ENCODE data around the gene TOM1L1.
"Not testable (repeated sequence)": the region's sequence is repeated elsewhere in the genome, so short reads cannot be mapped to it uniquely, and the experiment has no call there.

Gene TOM1L1

DNA sequence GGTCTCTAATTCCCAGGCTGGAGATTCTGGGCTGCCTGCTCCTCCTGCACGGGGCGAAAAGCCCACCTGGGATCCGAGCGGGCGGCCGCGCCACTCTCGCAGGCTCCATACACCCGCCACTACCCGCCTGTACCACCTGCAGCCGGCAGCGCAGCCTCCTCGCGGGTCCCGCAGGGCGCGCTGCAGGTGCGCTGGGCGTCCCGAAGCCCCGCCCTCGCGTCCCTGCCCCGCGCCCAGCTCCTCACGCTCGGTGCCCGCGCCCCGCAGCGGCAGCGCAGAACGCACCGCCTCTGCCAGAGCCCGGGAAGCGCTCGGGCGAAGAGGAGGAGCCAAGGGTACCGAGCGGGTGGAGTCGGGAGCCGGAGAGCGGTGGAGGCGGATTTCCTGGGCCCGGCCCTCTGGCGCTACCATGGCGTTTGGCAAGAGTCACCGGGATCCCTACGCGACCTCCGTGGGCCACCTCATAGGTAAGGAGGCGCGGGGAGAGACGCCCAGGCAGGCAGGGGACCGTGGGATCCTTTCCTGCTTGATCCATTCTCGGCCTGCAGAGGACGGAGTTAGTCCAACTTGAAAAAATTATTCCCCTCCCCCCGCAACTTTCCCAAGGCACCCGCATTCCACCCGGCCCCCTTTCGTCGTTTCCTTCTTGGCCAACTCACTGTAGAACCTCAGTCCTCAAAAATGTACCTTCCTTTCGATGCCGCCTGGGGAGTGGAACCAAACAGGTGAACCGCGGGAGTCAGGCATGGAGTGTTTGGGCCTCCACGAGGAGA, at the start of gene TOM1L1:
TSS of gene TOM1L1 (plus strand) at position 396 of the 773 bp plus-strand sequence. CDS start at position 410, 14 bp downstream.
- DNase-seq (ENCODE audit: low read depth in 2 of 3, low spot score in 2 of 3) = peak in 1 of 3 experiments; percentile 2

DNA sequence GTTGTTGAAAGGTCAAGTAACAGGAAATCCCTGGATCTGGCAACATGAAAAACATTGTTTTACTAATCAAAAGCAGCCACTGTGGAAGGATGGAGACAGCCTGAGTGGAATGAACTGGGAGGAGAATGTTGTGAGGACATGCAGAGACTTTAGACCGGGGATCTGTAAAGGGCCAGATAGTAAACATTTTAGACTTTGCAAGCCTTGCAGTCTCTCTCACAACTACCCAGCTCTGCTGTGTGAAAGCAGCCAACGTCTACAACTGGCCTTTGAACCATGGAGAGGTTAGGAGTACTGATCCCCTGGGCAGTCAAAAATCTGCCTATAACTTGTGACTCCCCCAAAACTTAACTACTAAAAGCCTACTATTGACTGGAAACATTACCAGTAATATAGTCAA, 41.5 kb upstream of the TOM1L1 start:
- DNase-seq (ENCODE audit: low read depth in 2 of 3, low spot score in 2 of 3) = no peak

DNA sequence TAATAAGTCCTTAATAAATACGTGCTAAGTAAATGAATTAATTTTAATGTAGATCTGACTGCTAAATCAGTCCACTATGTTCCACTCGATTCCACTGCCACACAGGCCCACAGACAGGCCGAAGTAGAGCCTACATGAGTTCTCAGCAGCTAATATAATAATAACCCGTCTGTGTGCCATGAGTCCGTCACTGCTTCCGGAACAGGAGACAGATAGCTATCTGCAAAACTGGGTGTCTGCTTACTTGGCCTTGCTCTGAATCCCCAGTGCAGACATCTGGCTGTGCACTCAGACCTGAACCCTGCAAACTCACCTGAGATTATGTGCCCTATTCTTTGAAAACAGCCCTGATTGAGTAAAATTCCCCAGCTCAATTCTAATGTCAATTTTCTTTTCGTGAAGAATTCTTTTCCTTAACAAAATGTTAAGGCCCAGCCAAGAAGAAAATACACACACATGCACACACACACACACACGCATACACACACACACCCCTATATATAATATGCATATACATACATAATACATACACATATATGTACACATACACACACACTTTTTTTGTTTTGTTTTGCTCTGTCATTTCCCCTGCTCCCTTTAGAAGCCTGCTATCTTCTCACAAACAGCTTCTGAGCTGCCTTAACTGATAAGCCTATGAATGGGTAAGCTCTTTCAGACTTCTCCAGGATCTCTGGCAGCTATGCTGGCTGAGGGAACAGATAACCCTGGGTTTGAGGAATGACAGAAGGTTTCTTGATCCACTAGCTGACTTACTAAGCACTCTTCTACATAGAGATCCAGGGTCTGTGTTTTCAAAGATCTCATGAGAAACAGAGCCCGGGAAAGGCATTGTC, 39.8 kb upstream of the TOM1L1 start:
- no peak for DNase-seq (ENCODE audit: low read depth in 2 of 3, low spot score in 2 of 3)

DNA sequence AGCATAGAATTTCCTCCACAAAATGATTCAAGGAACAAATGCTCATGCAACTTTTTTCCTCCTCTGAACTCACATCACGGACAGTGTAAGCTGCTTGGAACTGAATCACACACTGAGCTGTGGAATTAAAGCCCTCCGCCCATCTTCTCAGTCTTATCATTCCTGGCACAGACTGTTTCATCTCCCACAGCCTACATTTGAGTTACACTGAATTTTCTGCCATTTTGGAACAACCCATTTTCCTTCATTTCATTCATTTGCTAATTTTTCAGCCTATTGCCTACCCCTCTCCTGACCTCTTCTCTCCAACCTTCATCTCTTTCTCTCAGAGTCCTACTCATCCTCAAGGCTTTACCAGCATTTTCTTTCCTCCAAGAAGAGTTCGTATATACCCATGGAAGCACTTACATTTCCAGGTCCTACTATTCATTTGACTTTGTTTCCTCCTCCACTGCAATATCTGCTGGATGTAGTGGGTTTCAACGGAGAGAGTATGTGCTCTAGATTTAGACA, 39.1 kb upstream of the TOM1L1 start:
- no peak for DNase-seq (ENCODE audit: low read depth in 2 of 3, low spot score in 2 of 3)

DNA sequence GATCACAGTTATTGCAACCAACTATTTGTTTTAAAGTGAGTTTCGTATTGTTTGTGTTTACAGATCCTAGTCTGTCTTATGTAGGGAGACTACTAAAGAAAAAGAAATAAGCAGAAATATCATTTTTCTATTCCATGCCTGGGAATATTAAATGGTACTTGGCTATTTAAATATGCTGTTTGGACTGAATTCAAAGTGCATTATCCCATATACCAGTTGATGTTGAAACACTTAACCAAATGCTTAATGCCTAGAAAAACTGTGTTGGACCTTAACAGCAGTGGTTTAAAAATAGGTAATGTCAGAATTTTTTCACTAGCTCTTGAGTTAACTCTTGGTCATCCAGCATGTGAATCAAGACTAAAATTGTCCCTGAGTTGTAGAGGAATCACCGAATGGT, 37.5 kb upstream of the TOM1L1 start:
- no peak for DNase-seq (ENCODE audit: low read depth in 2 of 3, low spot score in 2 of 3)

DNA sequence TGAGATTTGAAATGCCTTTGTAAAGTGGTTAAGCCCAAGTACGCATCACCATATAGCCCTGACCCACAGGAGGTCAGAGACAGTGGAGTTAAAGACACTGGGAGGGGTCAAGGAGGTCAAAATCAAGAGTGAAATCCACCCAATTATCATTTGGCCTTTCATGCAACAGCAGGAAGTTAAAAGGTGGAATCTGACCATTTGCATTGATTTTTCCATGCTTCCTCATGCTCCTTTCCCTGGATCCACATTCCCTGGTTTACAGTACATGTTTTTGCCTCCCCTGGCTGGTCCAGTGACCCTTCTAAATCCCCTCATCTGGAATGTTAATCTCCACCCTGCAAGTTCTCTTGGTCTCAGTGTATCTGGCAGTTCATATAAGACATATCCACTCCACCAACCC, 36.6 kb upstream of the TOM1L1 start:
- DNase-seq (ENCODE audit: low read depth in 2 of 3, low spot score in 2 of 3) = no peak

DNA sequence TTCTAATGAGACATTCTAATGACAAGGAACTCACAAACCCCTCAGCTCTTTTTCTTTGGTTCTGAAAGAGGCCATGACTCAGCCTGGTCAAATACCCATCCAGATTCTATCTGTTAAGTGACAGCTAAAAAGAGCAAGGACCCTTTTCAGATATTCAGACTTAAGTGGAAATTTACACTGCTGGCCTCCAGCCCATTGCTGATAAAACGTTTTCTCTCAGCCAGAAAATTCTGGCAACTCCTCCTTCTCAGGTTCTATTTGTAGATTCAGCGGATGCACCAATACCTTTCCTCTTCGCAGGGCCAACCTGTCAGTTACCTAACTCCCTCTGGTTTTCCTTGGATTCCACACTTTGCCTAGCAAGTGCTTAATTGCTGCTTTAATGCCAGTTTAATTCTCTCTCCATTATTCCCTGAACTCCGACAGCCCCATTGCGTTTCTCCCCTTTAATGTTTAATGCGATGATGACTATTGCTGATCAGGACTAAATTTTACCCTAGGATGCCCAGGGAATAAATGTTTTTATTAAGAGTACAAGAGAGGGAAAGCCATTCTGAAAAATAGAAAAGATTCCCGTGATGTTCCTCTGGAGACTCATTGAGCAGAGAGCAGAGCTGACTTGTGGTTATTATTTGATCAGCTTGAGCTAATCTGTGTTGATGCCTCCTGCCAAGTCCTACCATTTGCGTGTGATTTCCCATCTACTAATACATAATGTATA, 35.9 kb upstream of the TOM1L1 start:
- no peak for DNase-seq (ENCODE audit: low read depth in 2 of 3, low spot score in 2 of 3)

DNA sequence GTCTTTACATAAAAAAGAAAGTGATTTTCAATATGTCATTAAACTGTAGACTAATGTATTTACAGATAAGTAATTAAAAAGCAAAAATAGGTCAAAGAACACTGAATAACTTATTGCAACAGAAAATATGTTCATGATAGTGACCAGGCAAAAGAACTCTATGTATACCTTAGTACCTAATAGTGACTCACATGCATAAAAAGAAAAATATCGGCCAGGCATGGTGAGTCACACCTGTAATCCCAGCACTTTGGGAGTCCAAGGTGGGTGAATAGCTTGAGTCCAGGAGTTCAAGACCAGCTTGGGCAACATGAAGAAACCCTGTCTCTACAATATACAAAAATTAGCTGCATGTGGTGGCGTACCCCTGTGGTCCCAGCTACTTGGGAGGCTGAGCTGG, 33.0 kb upstream of the TOM1L1 start:
- DNase-seq (ENCODE audit: low read depth in 2 of 3, low spot score in 2 of 3) = no peak

- DNase-seq (ENCODE audit: low read depth in 2 of 3, low spot score in 2 of 3) = no peak
These were observed 29.9 kb upstream of the TOM1L1 start for GRCh38 chr17:54870671-54871175.

DNA sequence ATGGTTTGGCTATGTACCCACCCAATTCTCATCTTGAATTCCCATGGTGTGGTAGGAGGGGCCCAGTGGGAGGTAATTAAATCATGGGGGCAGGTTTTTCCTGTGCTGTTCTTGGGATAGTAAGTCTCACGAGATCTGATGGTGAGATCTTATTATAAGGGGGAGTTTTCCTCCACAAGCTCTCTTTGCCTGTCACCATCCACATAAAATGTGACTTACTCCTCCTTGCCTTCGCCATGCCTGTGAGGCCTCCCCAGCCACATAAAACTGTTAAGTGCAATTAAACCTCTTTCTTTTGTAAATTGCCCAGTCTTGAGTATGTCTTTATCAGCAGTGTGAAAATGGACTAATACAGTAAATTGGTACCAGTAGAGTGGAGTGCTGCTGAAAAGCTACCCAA, 24.7 kb upstream of the TOM1L1 start:
- not testable (repeated sequence) for DNase-seq (ENCODE audit: low read depth in 2 of 3, low spot score in 2 of 3)

DNA sequence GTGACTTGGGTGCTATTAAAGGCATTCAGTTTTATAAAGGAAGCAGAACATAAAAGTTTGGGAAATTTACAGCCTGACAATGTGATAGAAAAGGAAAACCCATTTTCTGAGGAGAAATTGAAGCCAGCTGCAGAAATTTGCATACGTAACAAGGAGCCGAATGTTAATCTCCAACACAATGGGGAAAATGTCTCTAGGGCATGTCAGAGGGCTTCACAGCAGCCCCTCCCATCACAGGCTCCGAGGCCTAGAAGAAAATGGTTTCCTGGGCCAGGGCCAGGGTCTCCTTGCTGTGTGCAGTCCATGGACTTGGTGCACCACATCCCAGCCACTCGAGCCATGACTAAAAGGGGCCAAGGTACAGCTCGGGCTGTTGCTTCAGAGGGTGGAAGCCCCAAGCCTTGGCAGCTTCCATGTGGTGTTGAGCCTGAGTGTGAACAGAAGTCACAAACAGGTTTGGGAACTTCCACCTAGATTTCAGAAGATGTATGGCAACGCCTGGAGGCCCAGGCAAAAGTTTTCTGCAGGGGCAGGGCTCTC, 23.9 kb upstream of the TOM1L1 start:
- no peak for DNase-seq (ENCODE audit: low read depth in 2 of 3, low spot score in 2 of 3)

GRCh38 chr17:54881255-54881972, 19.2 kb upstream of the TOM1L1 start:
- no peak for DNase-seq (ENCODE audit: low read depth in 2 of 3, low spot score in 2 of 3)

DNA sequence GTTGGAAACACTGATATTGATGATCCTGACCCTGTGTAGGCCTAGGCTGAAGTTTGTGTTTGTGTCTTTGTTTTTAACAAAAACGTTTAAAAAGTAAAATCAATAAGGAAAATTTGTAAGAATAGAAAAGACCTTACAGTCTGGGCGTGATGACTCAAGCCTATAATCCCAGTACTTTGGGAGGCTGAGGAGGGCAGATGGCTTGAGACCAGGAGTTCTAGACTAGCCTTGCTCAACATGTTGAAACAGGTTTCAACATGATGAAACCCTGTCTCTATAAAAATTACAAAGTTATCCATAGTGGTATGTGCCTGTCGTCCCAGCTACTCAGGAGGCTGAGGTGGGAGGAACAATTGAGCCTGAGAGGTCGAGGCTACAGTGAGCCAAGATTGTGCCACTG, 18.3 kb upstream of the TOM1L1 start:
- DNase-seq (ENCODE audit: low read depth in 2 of 3, low spot score in 2 of 3) = no peak

GRCh38 chr17:54882950-54883349, 17.7 kb upstream of the TOM1L1 start:
- no peak for DNase-seq (ENCODE audit: low read depth in 2 of 3, low spot score in 2 of 3)

- no peak for DNase-seq (ENCODE audit: low read depth in 2 of 3, low spot score in 2 of 3)
These were observed 16.7 kb upstream of the TOM1L1 start for GRCh38 chr17:54883939-54884338.

DNA sequence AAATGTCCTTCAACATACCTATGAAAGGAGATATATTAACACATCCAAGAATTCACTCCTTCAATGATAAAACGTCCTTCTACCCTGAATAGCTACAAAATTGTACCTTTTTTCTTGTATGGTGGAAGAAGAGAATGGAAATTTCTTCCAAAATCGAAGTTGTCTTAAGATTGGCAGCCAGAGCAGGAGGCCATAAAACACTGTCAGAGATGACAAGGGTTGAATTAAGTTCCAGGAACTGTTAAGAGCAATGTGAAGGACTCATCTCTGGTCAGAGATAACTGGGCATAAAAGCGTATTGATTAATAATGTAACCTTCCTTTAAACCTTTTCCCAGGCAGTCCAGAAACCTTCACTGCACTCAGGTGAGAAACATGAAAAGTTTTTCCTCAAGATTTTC, 12.9 kb upstream of the TOM1L1 start:
- DNase-seq (ENCODE audit: low read depth in 2 of 3, low spot score in 2 of 3) = no peak

- no peak for DNase-seq (ENCODE audit: low read depth in 2 of 3, low spot score in 2 of 3)
These were observed 12.4 kb upstream of the TOM1L1 start for GRCh38 chr17:54888254-54888653.

- DNase-seq (ENCODE audit: low read depth in 2 of 3, low spot score in 2 of 3) = no peak
These were observed 11.7 kb upstream of the TOM1L1 start for GRCh38 chr17:54888981-54889380.

GRCh38 chr17:54891176-54891821, 9.4 kb upstream of the TOM1L1 start:
- DNase-seq (ENCODE audit: low read depth in 2 of 3, low spot score in 2 of 3) = no peak

DNA sequence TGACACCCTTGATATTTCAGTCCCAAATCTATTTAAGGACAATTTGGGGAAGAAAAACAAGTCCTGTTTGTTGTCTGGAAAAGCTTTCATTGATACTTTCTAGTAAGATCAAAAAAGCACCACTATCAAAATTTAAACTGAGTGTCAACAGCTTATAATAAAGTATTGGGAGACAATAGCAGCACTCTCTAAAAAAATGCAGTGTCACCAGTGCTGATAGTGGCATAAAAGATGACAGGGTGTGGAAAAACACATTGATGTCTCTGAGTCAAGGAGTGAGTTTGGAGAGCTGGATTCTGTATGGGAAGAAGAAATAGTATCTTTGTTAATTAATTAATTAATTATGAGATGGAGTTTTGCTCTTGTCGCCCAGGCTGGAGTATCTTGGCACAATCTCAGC, 8.3 kb upstream of the TOM1L1 start:
- DNase-seq (ENCODE audit: low read depth in 2 of 3, low spot score in 2 of 3) = no peak
